ENCODE results near the gene CACNB2. TPM values are rescaled to one million over a fixed set of nuclear protein-coding genes. Genes with fewer than 3 reads are reported as not detected.
"Not testable (repeated sequence)": the region's sequence is repeated elsewhere in the genome, so short reads cannot be mapped to it uniquely, and the experiment has no call there.

CACNB2 gene
- total and polyA plus RNA-seq, 4 donors, result 0.38 to 3.1 (median 0.83) TPM

- TF ChIP-seq REST (IDR thresholded peaks at IDR 0.05), result no peak
- no peak for TF ChIP-seq RAD21 (IDR thresholded peaks at IDR 0.05)
- no peak for TF ChIP-seq SP1 (IDR thresholded peaks at IDR 0.05)
- TF ChIP-seq EGR1 (IDR thresholded peaks at IDR 0.05; ENCODE audit: low read depth in 2 of 2), result no peak
- no peak for TF ChIP-seq FOXA2 (IDR thresholded peaks at IDR 0.05)
- TF ChIP-seq JUND (IDR thresholded peaks at IDR 0.05), result no peak
- no peak for TF ChIP-seq MAX (IDR thresholded peaks at IDR 0.05)
- TF ChIP-seq ATF3 (IDR thresholded peaks at IDR 0.05), result no peak
- TF ChIP-seq YY1 (IDR thresholded peaks at IDR 0.05), result no peak
- no peak for TF ChIP-seq HNF4G (IDR thresholded peaks at IDR 0.05)
These were observed 442.6 kb downstream of the CACNB2 start (continued) for GRCh38 chr10:18582803-18583202.

- no peak overlapping the region for H3K27ac ChIP-seq (ENCODE audit: low read depth in 1 of 2, low read length in 2 of 2)
- no peaks in the 10 kb centered on the region for H3K4me1 ChIP-seq (ENCODE audit: control insufficient read depth in 4 of 4, insufficient read depth in 4 of 4, low read length in 3 of 4)
- no peaks in the 10 kb centered on the region for H3K27me3 ChIP-seq (ENCODE audit: control insufficient read depth in 4 of 4, insufficient read depth in 4 of 4, low read length in 3 of 4)
- H3K4me3 ChIP-seq (ENCODE audit: low read depth in 1 of 3, low read length in 3 of 3), result no peak overlapping the region
- no peaks in the 10 kb centered on the region for H3K9me3 ChIP-seq (ENCODE audit: control insufficient read depth in 4 of 4, low read length in 3 of 4)
- peaks cover 14 to 77% (median 61%) of the 10 kb centered on the region in 4 donors for H3K36me3 ChIP-seq (ENCODE audit: control insufficient read depth in 4 of 4, insufficient read depth in 3 of 4, low read depth in 1 of 4, low read length in 3 of 4)
- TF ChIP-seq RAD21 (IDR thresholded peaks at IDR 0.05), result peak; percentile 42 to 48
- no peak for TF ChIP-seq YY1 (IDR thresholded peaks at IDR 0.05)
- TF ChIP-seq CTCF (IDR thresholded peaks at IDR 0.05; ENCODE audit: low read depth, low read length, missing input control), result peak; percentile 16
- no peak for TF ChIP-seq MAX (IDR thresholded peaks at IDR 0.05)
- no peak for TF ChIP-seq EGR1 (IDR thresholded peaks at IDR 0.05; ENCODE audit: low read depth in 2 of 2)
- DNase-seq (ENCODE audit: low spot score), result no peak
- 73% methylated on average over 5 of the region's 5 CpGs for WGBS
- no peak overlapping the region for H3K9ac ChIP-seq (ENCODE audit: low read depth in 1 of 2, low read length in 2 of 2)
These were observed 443.5 kb downstream of the CACNB2 start for GRCh38 chr10:18583575-18584270.

- not testable (repeated sequence) for H3K4me3 ChIP-seq (ENCODE audit: low read depth in 1 of 3, low read length in 3 of 3); H3K4me1 ChIP-seq (ENCODE audit: control insufficient read depth in 4 of 4, insufficient read depth in 4 of 4, low read length in 3 of 4); DNase-seq (ENCODE audit: low spot score); H3K9ac ChIP-seq (ENCODE audit: low read depth in 1 of 2, low read length in 2 of 2); H3K27ac ChIP-seq (ENCODE audit: low read depth in 1 of 2, low read length in 2 of 2); H3K9me3 ChIP-seq (ENCODE audit: control insufficient read depth in 4 of 4, low read length in 3 of 4); H3K27me3 ChIP-seq (ENCODE audit: control insufficient read depth in 4 of 4, insufficient read depth in 4 of 4, low read length in 3 of 4)
- 98% methylated on average over 10 of the region's 10 CpGs for WGBS
- peaks cover 8 to 57% (median 38%) of the 10 kb centered on the region in 4 donors for H3K36me3 ChIP-seq (ENCODE audit: control insufficient read depth in 4 of 4, insufficient read depth in 3 of 4, low read depth in 1 of 4, low read length in 3 of 4)
These were observed 446.4 kb downstream of the CACNB2 start for GRCh38 chr10:18586637-18587036.

GRCh38 chr10:18591141-18591540 is 450.9 kb downstream of the CACNB2 start:
- H3K27me3 ChIP-seq (ENCODE audit: control insufficient read depth in 4 of 4, insufficient read depth in 4 of 4, low read length in 3 of 4), result not testable (repeated sequence)

More at GRCh38 chr10:18591141-18591540, 450.9 kb downstream of the CACNB2 start:
- not testable (repeated sequence) for DNase-seq (ENCODE audit: low spot score); H3K9ac ChIP-seq (ENCODE audit: low read depth in 1 of 2, low read length in 2 of 2); H3K27ac ChIP-seq (ENCODE audit: low read depth in 1 of 2, low read length in 2 of 2); H3K4me3 ChIP-seq (ENCODE audit: low read depth in 1 of 3, low read length in 3 of 3); H3K9me3 ChIP-seq (ENCODE audit: control insufficient read depth in 4 of 4, low read length in 3 of 4); H3K4me1 ChIP-seq (ENCODE audit: control insufficient read depth in 4 of 4, insufficient read depth in 4 of 4, low read length in 3 of 4)
- WGBS, result 97% methylated on average over 1 of the region's 1 CpG
- peaks cover 4 to 44% (median 34%) of the 10 kb centered on the region in 4 donors for H3K36me3 ChIP-seq (ENCODE audit: control insufficient read depth in 4 of 4, insufficient read depth in 3 of 4, low read depth in 1 of 4, low read length in 3 of 4)

Measured in liver (tissue), 9 donors.